ENCODE data around the gene MGLL.

DNA sequence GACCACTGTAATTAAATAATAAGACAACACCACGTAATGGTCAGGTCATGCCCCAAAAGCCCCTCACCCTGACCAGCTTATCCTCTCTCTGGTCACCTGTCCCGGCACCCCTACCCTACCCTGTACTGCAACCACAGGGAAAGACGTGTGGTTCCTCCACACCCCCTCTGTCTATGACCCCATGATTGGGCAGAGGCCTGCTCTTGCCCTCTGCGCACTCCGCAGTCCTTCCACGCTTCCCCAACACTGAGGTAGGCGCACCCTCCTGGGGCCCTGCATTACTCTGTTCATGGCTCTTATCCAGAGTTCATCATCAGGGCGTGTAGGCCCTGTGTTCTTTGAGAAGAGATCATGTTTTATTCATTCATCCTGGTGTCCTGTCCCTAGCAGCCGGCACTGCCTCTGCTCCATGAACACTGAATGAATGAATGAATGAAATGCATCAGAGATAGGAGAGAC, 33.8 kb downstream of the MGLL start:
- TF ChIP-seq, protein P1, sequence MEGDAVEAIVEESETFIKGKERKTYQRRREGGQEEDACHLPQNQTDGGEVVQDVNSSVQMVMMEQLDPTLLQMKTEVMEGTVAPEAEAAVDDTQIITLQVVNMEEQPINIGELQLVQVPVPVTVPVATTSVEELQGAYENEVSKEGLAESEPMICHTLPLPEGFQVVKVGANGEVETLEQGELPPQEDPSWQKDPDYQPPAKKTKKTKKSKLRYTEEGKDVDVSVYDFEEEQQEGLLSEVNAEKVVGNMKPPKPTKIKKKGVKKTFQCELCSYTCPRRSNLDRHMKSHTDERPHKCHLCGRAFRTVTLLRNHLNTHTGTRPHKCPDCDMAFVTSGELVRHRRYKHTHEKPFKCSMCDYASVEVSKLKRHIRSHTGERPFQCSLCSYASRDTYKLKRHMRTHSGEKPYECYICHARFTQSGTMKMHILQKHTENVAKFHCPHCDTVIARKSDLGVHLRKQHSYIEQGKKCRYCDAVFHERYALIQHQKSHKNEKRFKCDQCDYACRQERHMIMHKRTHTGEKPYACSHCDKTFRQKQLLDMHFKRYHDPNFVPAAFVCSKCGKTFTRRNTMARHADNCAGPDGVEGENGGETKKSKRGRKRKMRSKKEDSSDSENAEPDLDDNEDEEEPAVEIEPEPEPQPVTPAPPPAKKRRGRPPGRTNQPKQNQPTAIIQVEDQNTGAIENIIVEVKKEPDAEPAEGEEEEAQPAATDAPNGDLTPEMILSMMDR (conservative IDR thresholded peaks at IDR 0.05 in 1 of 2, IDR thresholded peaks at IDR 0.05 in 1 of 2; ENCODE audit: extremely low read depth in 1 of 2, insufficient read depth in 1 of 2, low read depth in 1 of 2, low read length in 2 of 2): no peak
- no peak for TF ChIP-seq EZH2 (IDR thresholded peaks at IDR 0.05; ENCODE audit: borderline replicate concordance, low read length)
